HG03457 (cell line): Measurements from ENCODE around the gene NEK8.
"Not testable (repeated sequence)": the region's sequence is repeated elsewhere in the genome, so short reads cannot be mapped to it uniquely, and the experiment has no call there.

Experiments
- ATAC-seq: cut with Tn5 transposase; IDR thresholded peaks from one replicate; pipeline ENCODE4 v1.9.1; 2021; ENCODE audit warnings: moderate number of reproducible peaks; ENCODE audit not compliant: unreplicated experiment

NEK8 gene

DNA sequence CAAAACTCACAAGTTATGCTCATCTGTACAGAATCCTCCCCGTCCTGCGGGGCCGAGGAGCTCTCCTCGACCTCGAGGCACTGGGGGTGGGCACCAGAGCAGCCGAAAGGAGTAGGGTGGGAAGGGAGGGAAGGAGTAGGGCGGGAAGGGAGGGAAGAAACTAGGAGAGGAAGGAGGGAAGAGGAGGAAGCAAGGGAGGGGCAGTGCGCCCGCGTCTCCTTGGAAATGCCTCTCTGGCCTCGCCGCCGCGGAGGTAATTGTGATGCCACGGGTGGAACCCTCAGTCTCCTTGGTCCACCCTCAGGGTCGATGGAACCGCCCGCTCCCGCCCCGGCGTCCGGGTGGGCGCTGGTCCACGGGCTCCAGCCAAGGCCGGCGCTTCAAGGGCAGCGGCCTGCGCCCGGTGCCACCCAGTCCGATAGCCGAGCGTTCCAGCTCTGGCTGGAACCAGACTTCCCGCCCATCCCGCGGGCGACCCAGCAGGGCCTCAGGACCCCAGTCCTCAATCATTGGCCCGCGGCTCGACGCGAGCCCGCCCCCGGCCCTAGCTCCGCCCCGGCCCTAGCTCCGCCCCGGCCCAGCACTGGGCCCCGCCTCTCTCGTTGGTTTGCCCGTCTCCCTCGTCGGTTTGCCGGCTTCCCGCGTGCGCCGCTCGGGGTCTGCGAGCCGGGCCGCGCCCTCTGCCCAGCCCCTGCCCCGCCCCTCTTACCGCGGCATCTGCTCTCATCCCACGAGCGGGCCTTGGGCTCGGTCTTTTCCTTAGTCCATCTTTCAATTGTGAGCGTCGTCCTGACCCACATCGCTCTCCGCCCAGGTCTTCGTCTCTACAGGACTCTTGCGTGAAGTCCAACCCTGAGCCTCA is 17.5 kb upstream of the NEK8 start:
- ATAC-seq, result no peak

DNA sequence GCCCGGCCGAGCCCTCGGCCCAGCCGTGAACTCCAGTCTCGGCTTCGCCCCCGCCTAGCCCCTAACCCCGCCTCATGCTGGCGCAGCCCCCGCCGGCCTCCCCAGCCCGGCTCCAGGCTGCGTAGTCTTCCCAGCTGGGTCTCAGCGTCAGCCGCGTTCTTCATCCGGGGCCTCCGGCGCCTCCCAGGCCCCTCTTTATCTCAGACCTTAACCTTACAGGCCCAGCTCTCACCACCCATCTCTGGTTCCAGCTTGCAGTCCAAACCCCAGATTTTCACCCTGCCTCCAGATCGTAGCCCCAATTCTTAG is 16.9 kb upstream of the NEK8 start, which contains the start of gene PROCA1:
Gene PROCA1 (minus strand): TSS at position 166 of the 309 bp plus-strand sequence. CDS start 228 bp downstream, outside the sequence.
- no peak for ATAC-seq

DNA sequence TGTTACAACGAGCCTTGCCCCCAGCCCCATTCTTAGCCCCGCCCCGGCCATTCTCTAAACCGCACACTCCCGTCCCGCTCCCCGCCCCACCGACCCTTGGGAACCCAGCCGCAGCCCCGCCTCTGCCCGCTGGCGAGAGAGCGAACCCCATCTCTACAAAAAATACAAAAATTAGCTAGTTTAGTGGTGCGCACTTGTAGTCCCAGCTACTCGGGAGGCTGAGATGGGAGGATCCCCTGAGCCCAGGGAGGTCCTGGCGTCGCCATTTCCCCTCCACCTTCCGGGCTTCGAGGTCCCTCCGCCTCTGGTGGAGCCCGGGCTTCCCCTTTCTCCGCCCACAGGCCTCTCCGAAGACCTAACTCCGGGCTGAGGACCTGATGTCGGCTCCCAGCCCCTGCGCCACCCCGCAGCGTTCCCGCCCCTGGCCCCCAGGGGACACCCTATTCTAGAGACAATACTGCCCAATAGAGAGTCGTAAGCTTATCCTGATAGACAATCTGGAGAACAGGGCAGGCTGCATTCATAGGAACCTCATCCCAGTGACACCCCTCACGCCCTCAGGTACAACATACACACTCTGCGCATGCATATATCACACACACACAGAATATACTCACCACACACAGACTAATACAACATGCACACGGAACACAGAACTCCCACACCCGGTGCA is 16.4 kb upstream of the NEK8 start:
- no peak for ATAC-seq

GRCh38 chr17:28712705-28713415 is 15.7 kb upstream of the NEK8 start:
- no peak for ATAC-seq

GRCh38 chr17:28714281-28714680 is 14.3 kb upstream of the NEK8 start:
- ATAC-seq, result no peak

DNA sequence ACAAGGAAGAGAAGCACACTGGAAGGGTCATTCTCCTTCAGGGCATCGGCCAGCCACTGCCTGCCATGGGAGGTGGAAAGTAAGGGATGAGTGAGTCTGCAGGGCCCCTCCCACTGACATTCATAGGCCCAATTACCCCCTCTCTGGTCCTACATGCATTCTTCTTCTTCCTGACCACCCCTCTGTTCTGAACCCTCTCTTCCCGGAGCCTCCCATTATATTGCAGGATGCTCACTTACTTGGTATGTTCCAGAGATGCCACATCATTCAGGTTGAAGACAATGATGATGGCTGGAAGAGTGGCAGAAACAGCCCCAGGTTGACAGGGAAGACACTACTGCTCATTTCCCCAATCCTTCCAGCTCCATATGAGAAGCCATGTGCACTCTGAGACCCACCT is 13.4 kb upstream of the NEK8 start:
- no peak for ATAC-seq

- no peak for ATAC-seq
Measured at GRCh38 chr17:28716740-28717577, 11.6 kb upstream of the NEK8 start.

DNA sequence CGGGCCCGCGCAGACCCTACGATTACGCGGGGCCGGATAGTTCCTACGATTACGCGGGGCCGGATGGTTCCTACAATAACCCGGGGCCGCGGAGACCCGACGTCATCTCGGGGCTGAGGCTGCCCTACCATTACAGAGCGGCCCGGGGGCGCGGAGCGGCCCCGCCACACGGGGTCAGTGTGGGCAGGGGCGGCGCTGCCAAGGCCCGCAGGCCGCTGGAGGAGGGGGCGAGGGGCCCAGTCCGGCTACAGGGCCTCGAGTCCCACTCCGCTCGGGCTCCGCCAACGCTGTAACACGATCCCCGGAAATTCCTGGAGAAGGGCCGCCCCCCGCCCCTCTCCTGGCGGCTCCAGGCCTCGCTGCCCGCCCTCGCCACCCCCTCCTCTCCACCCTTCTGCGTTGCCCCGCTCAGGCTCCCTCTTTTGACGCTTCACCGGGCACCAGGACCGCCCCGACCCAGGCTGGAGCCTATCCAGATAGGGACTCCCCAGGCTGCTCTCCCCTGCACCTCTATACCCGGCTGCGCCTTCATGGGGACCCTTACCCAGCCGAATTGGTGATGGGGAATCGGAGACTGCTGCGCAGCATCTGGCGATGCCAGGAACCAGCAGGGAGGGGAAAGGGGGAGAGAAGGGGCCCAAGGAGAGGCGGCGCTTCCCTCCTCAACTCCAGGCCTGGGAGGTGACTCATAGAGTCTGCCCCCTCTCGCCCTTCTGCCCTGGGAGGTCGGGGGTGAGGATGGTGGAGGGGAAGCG is 10.8 kb upstream of the NEK8 start, which contains the start of gene RAB34:
Gene RAB34 (minus strand): TSS at position 291 of the 755 bp plus-strand sequence. CDS start 602 bp downstream, outside the sequence.
- ATAC-seq, result no peak

DNA sequence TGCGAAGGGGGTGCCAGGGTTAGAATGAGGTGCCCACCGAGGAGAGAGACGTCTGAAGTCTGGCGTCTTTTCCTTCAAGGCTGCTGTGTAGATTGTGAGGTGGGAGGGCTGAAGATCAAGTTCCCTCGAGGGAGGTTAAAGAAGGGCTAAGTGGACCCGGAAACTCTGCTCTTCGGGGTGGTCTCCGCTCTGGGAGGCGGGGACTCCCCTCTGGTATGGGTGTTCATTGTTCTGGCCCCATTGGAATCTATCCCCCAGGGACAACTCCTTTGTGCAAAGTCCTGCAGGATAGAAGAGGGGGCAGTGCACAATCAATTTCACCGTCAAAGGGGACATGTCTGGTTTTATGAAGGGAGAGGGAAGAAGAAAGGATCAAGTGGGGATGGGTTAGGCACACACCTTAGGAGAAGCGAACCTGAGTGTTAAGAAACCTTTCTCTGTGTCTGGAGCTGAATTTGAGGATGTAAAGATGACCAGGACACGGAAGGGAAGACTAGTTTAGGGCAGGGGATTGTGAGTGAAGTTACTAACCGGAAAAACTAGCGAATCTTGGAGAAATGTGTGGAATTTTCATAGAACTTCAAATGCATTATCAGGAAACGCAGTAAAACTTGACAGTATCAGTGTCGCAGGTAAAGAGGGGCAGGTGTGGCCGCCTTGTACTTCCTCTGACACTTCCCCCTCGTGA is 10.1 kb upstream of the NEK8 start:
- no peak for ATAC-seq

DNA sequence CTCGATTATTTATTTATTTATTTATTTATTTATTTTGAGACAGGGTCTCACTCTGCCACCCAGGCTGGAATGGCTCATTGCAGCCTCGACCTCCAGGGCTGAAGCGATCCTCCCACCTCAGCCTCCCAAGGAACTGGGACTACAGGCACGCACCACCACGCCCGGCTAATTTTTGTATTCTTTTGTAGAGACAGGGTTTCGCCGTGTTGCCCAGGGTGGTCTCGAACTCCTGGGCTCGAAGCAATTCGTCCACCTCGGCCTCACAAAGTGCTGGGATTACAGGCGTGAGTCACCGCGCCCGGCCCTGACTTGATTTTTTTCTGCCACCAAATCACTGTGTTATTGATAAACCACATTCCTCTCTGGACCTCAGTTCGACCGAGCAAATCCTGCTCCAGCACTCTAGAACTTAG is 9.6 kb upstream of the NEK8 start:
- no peak for ATAC-seq

- ATAC-seq, result no peak
Measured at GRCh38 chr17:28720247-28720996, 8.2 kb upstream of the NEK8 start.

DNA sequence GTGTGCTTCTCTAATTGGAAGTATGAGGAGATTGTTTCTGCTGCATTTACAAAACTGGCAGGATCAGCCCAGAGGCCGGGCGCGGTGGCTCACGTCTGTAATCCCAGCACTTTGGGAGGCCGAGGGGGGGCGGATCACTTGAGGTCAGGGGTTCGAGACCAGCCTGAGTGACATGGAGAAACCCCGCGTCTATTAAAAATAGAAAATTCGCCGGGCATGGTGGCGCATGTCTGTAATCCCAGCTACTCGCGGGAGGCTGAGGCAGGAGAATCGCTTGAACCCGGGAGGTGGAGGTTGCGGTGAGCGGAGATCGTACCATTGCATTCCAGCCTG is 7.6 kb upstream of the NEK8 start:
- not testable (repeated sequence) for ATAC-seq

DNA sequence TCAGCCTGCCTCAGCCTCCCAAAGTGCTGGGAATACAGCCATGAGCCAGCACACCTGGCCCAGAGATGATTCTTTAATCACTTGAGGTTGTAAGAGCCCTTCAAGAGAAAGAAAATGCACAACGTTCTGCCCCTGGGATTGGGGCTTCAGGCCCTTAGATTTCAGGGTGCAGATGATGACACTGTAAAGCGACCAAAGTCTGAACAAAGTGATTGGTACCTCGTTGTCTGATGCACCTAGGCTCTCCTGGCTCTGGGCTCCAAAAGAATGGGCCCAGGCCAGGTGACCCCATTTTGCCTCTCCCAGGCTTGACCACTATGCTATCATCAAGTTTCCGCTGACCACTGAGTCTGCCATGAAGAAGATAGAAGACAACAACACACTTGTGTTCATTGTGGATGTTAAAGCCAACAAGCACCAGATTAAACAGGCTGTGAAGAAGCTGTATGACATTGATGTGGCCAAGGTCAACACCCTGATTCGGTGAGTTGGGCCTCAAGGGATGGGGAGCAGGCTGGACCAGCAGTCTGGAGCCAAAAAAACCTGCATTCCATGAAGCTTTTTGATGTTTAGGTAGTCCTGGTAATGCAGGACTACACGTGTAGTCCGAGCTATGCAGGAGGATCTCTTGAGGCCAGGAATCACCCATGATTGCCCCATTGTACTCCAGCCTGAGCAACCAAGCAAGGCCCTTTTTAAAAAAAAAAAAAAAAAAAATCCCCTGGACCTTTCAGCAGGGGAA is 6.0 kb upstream of the NEK8 start:
- ATAC-seq, result no peak

GRCh38 chr17:28723159-28723835 is 5.3 kb upstream of the NEK8 start:
- no peak for ATAC-seq

DNA sequence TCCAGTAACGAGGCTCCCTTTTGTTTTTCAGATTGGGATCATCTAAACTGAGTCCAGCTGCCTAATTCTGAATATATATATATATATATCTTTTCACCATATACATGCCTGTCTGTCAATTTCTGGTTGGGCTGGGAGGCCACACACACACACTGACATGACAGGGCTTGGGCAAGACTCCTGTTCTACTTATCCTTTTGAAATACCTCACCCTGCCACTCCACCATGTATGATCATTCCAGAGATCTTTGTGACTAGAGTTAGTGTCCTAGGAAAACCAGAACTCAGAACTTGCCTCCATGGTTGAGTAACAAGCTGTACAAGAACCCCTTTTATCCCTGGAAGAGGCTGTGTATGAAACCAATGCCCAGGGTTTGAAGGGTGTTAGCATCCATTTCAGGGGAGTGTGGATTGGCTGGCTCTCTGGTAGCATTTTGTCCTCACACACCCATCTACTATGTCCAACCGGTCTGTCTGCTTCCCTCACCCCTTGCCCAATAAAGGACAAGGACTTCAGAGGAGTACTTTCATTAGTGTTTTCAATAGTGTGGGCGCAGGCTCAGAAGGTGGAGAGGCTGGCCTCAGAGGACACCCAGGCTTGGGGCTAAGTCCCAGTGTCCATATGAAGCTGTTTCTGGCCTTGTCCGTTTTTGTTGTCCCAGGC is 4.6 kb upstream of the NEK8 start:
- ATAC-seq, result not testable (repeated sequence)

GRCh38 chr17:28724500-28725165 is 4.0 kb upstream of the NEK8 start:
- ATAC-seq, result no peak
